HG02763 (cell line): Measurements from ENCODE around the gene EML1.
"Not testable (repeated sequence)": the region's sequence is repeated elsewhere in the genome, so short reads cannot be mapped to it uniquely, and the experiment has no call there.

ENCODE experiments used
- ATAC-seq: cut with Tn5 transposase; IDR thresholded peaks from one replicate; pipeline ENCODE4 v1.9.1; 2021; ENCODE audit warnings: mild to moderate bottlenecking, moderate library complexity; ENCODE audit not compliant: unreplicated experiment

EML1 gene

GRCh38 chr14:99755068-99755405 is 38.2 kb upstream of the EML1 start:
- ATAC-seq, result no peak

- no peak for ATAC-seq
Measured at GRCh38 chr14:99755629-99756603, 37.3 kb upstream of the EML1 start.

- no peak for ATAC-seq
Measured at GRCh38 chr14:99756796-99757195, 36.4 kb upstream of the EML1 start.

GRCh38 chr14:99757331-99758070 is 35.7 kb upstream of the EML1 start:
- no peak for ATAC-seq

GRCh38 chr14:99758121-99758821 is 34.9 kb upstream of the EML1 start:
- ATAC-seq, result no peak

- no peak for ATAC-seq
Measured at GRCh38 chr14:99758872-99759545, 34.2 kb upstream of the EML1 start.

- ATAC-seq, result no peak
Measured at GRCh38 chr14:99759546-99759925, 33.7 kb upstream of the EML1 start.

- ATAC-seq, result no peak
Measured at GRCh38 chr14:99760817-99761216, 32.4 kb upstream of the EML1 start.

- ATAC-seq, result not testable (repeated sequence)
Measured at GRCh38 chr14:99762911-99763310, 30.3 kb upstream of the EML1 start.

GRCh38 chr14:99763527-99764221 is 29.5 kb upstream of the EML1 start:
- no peak for ATAC-seq

GRCh38 chr14:99764222-99764706 is 28.9 kb upstream of the EML1 start:
- ATAC-seq, result no peak

- ATAC-seq, result no peak
Measured at GRCh38 chr14:99768381-99768780, 24.8 kb upstream of the EML1 start.

GRCh38 chr14:99769123-99769522 is 24.1 kb upstream of the EML1 start:
- no peak for ATAC-seq

- no peak for ATAC-seq
Measured at GRCh38 chr14:99769799-99770198, 23.4 kb upstream of the EML1 start.

- no peak for ATAC-seq
Measured at GRCh38 chr14:99772371-99773283, 20.6 kb upstream of the EML1 start.

- no peak for ATAC-seq
Measured at GRCh38 chr14:99773521-99774497, 19.4 kb upstream of the EML1 start.

- ATAC-seq, result no peak
Measured at GRCh38 chr14:99774556-99775307, 18.5 kb upstream of the EML1 start.
